Islet precursor cell (in vitro differentiated cells): ENCODE results near the gene PARP6.

ENCODE experiments used
- DNase-seq: peaks from one replicate; pipeline ENCODE4 v3.0.0-alpha.2; 2018

PARP6 gene

GRCh38 chr15:72231066-72231832 lies 41.1 kb downstream of the PARP6 start, which contains the start of gene PKM:
Gene PKM (minus strand): TSS chr15:72231190. CDS start chr15:72219097, 12,093 bp downstream.
- peak; percentile 99 for DNase-seq

- peak; percentile 94 for DNase-seq
Observed at GRCh38 chr15:72230197-72231065, 41.9 kb downstream of the PARP6 start.

- no peak for DNase-seq
Observed at GRCh38 chr15:72229947-72230196, 42.5 kb downstream of the PARP6 start.

- no peak for DNase-seq
Observed at GRCh38 chr15:72229076-72229946, 43.0 kb downstream of the PARP6 start.

GRCh38 chr15:72227720-72228119 lies 44.6 kb downstream of the PARP6 start:
- no peak for DNase-seq

GRCh38 chr15:72227192-72227586 lies 45.2 kb downstream of the PARP6 start:
- DNase-seq, result peak; percentile 67

- DNase-seq, result no peak
Observed at GRCh38 chr15:72223278-72223677, 49.1 kb downstream of the PARP6 start.

GRCh38 chr15:72222393-72222792 lies 50.0 kb downstream of the PARP6 start:
- no peak for DNase-seq

GRCh38 chr15:72220687-72221086 lies 51.7 kb downstream of the PARP6 start:
- no peak for DNase-seq

- no peak for DNase-seq
Observed at GRCh38 chr15:72217216-72217615, 55.1 kb downstream of the PARP6 start.

GRCh38 chr15:72216079-72216478 lies 56.3 kb downstream of the PARP6 start:
- DNase-seq, result no peak

GRCh38 chr15:72207558-72208085 lies 64.7 kb downstream of the PARP6 start:
- DNase-seq, result peak; percentile 22

- peak; percentile 58 for DNase-seq
Observed at GRCh38 chr15:72206677-72207000, 65.7 kb downstream of the PARP6 start.

- peak; percentile 39 for DNase-seq
Observed at GRCh38 chr15:72205896-72206676, 66.3 kb downstream of the PARP6 start.

GRCh38 chr15:72205273-72205672 lies 67.1 kb downstream of the PARP6 start:
- peak; percentile 22 for DNase-seq

GRCh38 chr15:72203507-72203837 lies 68.9 kb downstream of the PARP6 start:
- DNase-seq, result peak; percentile 49

GRCh38 chr15:72202801-72203506 lies 69.4 kb downstream of the PARP6 start:
- peak; percentile 39 for DNase-seq

GRCh38 chr15:72202302-72202701 lies 70.1 kb downstream of the PARP6 start:
- DNase-seq, result peak; percentile 42

- peak; percentile 38 for DNase-seq
Observed at GRCh38 chr15:72201391-72201921, 70.9 kb downstream of the PARP6 start.

- DNase-seq, result peak; percentile 51
Observed at GRCh38 chr15:72200395-72201237, 71.7 kb downstream of the PARP6 start.
